Immature natural killer cell (primary cell): ENCODE measurements around the gene TRIM65. TPM values are rescaled to one million over a fixed set of nuclear protein-coding genes. Genes with fewer than 3 reads are reported as not detected.
A peak's percentile ranks its signal among the peaks of the same experiment; 100 is the strongest.
"Not testable (repeated sequence)": the region's sequence is repeated elsewhere in the genome, so short reads cannot be mapped to it uniquely, and the experiment has no call there.

Experiments
- DNase-seq, 3 donors: peaks; one replicate each; pipeline ENCODE4 v3.0.0; 2022; ENCODE audit warnings: mixed read lengths in 1 of 3
- H3K27ac Mint-ChIP-seq, 6 donors: one replicate each; pipeline ENCODE4 v1.8.0; 2020; ENCODE audit warnings: mixed read lengths in 6 of 6, mild to moderate bottlenecking in 5 of 6, inconsistent platforms in 4 of 6, moderate library complexity in 3 of 6
- H3K27me3 Mint-ChIP-seq, 3 donors: one replicate each; pipeline ENCODE4 v1.8.0; 2020 to 2021; ENCODE audit warnings: low read depth in 3 of 3, mild to moderate bottlenecking in 3 of 3, mixed read lengths in 3 of 3, moderate library complexity in 3 of 3, inconsistent platforms in 1 of 3
- H3K36me3 Mint-ChIP-seq, 3 donors: one replicate each; pipeline ENCODE4 v1.8.0; 2020; ENCODE audit warnings: mixed read lengths in 3 of 3, inconsistent platforms in 2 of 3, mild to moderate bottlenecking in 2 of 3
- H3K4me1 Mint-ChIP-seq, 2 donors: one replicate each; pipeline ENCODE4 v1.8.0; 2020; ENCODE audit warnings: inconsistent platforms in 2 of 2, mild to moderate bottlenecking in 2 of 2, mixed read lengths in 2 of 2, moderate library complexity in 1 of 2
- H3K4me3 Mint-ChIP-seq, 5 donors: one replicate each; pipeline ENCODE4 v1.8.0; 2020; ENCODE audit warnings: mild to moderate bottlenecking in 5 of 5, mixed read lengths in 5 of 5, inconsistent platforms in 3 of 5, moderate library complexity in 3 of 5
- H3K9me3 Mint-ChIP-seq, 6 donors: one replicate each; pipeline ENCODE4 v1.8.0; 2020; ENCODE audit warnings: mild to moderate bottlenecking in 6 of 6, mixed read lengths in 6 of 6, inconsistent platforms in 4 of 6, moderate library complexity in 3 of 6
- polyA plus RNA-seq, 3 donors: library from polyadenylated mRNA; unstranded; fragments of 300-500 nt; fragmentation: Illumina TruSeq; gene quantifications; one replicate each; pipeline ENCODE4 v1.2.3, GENCODE V29; 2021

TRIM65 gene
- polyA plus RNA-seq, 3 donors from 2014 or later, result 5.4 to 27.1 (median 18.7) TPM

DNA sequence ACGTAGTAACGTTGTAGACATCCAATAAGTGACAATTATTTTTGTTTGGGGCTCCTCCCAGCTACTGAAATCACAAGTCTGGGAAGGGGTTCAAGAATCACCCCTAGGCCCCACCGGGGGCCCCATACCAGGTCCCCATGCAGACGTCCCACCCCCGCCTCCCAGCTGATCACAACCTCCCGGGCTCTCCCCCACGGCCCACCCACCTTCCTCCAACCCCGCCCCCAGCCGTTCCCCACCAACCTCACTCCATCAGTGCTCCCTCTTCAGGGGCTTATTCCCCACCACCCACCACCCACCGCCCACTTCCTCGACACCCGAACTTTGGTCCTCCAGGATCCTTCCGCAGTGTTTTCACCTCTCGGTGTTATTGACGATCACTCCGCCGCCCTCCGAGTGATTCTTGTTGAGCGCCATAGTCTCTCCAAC, 41.9 kb downstream of the TRIM65 start:
- Mint-ChIP-seq H3K27ac (no peak overlapping the region), H3K4me1 (peaks cover 22 to 43% of the 10 kb centered on the region in 2 donors), H3K36me3 (no peaks in the 10 kb centered on the region), H3K9me3 (no peaks in the 10 kb centered on the region), H3K27me3 (peaks cover 0 to 4% (median 0%) of the 10 kb centered on the region in 3 donors), H3K4me3 (no peak overlapping the region)
- DNase-seq, result no peak

DNA sequence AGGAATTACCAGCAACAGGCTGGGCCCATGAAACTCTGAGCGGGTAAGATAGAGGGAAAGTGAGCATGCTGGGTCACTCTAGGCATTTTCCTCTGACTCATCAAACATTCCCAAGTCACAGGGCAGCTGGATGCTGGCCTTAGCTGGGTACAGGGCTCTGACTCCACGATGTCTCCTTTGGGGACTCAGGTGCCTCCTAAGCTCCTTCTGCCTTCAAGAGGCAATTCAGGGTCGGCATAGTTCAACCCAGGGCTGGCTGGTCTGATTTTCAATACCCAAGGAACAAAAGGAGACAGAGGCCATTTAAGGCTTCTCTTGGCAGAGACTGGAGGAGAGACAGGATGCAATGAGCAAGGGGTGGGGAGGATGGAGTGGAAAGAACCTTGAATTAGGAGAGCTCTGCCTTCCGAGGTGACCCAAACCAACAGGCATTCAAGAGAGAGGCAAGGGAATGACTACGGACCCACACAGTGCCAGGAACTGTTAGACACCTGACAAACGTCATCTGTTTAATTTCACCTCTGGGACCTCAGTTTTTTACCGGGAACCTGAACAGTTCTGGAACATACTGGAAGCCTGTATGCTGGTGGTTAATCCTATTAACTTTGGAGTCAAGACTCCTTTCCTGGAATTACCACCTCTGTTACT, 42.5 kb downstream of the TRIM65 start:
- peaks cover 0 to 4% (median 0%) of the 10 kb centered on the region in 3 donors for H3K27me3 Mint-ChIP-seq
- no peak for DNase-seq
- no peaks in the 10 kb centered on the region for H3K36me3 Mint-ChIP-seq
- H3K27ac Mint-ChIP-seq, result no peak overlapping the region
- H3K9me3 Mint-ChIP-seq, result no peaks in the 10 kb centered on the region
- no peak overlapping the region for H3K4me3 Mint-ChIP-seq
- peaks cover 22 to 41% of the 10 kb centered on the region in 2 donors for H3K4me1 Mint-ChIP-seq

DNA sequence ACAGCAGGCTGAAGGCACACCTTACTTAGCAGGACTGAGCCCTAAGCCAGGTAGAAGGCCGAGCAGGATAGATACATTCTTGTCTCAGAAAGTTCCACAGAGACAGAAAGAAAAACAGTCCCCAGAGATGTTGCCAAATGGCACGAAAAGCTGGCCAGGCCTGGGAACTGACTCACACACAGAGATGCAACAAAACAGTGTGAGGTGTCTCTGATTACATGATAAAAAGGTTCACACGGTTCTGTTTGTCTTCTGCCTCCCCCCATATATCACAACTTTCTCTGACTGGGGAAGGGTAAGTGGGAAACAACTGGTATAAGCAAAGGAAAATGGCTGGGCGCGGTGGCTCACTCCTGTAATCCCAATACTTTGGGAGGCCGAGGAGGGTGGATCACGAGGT, 43.3 kb downstream of the TRIM65 start:
- Mint-ChIP-seq H3K36me3 (peaks cover 3 to 4% (median 4%) of the 10 kb centered on the region in 3 donors), H3K4me3 (peak overlapping the region in 3 of 5 donors; percentile 21 to 67 (median 38)), H3K4me1 (peaks cover 18 to 38% of the 10 kb centered on the region in 2 donors), H3K9me3 (no peaks in the 10 kb centered on the region), H3K27ac (peak overlapping the region in 5 of 6 donors; percentile 45 to 86 (median 69)), H3K27me3 (peaks cover 0 to 4% (median 0%) of the 10 kb centered on the region in 3 donors)
- DNase-seq, result no peak

DNA sequence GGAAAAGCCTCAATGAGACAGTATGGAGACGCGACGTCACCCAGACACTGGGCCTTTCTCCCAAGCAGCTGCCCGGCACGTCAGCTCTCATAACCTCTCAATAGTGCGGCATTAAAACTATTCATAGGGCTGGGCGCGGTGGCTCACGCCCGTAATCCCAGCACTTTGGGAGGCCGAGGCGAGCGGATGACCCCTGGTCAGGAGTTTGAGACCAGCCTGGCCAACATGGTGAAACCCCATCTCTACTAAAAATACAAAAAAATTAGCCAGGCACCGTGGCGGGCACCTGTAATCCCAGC, 45.1 kb downstream of the TRIM65 start:
- H3K4me1 Mint-ChIP-seq, result peaks cover 14 to 33% of the 10 kb centered on the region in 2 donors
- H3K4me3 Mint-ChIP-seq, result peak overlapping the region in 1 of 5 donors; percentile 12
- H3K9me3 Mint-ChIP-seq, DNase-seq, H3K36me3 Mint-ChIP-seq, H3K27me3 Mint-ChIP-seq: not testable (repeated sequence)
- peak overlapping the region in 1 of 6 donors; percentile 40 for H3K27ac Mint-ChIP-seq

DNA sequence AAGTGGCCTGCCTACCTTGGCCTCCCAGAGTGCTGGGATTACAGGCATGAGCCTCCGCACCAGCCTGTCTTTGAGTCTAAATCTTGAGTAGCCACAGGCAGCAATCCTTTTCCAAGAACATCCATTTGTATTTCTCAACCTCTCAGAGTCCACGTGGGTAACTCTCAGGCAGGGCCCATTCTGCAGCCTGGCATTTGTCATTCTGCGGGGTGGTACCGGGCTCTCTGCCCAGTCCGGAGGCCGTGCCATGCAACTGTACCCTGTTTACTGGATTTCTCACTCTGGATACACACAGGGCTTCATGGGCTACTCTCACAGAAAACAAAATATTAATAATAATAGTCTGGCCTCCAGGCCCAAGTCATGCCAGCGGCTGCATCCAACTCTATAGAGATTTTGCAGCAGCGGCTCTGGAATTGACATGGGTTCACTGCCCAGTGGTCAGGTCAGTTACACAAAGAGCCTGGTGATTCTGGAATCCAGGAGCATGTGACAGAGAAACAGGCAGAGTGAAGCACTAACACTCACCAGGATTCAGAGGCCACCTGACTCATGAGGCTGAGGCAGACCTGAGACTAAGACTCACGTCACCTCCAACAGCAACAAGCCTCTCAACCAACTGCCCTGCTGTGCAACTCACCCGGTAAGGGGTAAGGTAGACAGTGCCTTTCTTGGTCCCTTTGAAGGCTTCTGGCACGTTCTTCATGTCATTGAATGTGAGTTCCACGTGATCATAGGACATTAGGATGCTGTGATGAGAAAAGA, 45.6 kb downstream of the TRIM65 start:
- no peaks in the 10 kb centered on the region for H3K9me3 Mint-ChIP-seq
- DNase-seq, result no peak
- H3K36me3 Mint-ChIP-seq, result peaks cover 6 to 11% (median 6%) of the 10 kb centered on the region in 3 donors
- H3K4me3 Mint-ChIP-seq, result peak overlapping the region in 1 of 5 donors; percentile 12
- H3K27ac Mint-ChIP-seq, result peak overlapping the region in 1 of 6 donors; percentile 40
- peaks cover 0 to 4% (median 0%) of the 10 kb centered on the region in 3 donors for H3K27me3 Mint-ChIP-seq
- peaks cover 9 to 29% of the 10 kb centered on the region in 2 donors for H3K4me1 Mint-ChIP-seq

DNA sequence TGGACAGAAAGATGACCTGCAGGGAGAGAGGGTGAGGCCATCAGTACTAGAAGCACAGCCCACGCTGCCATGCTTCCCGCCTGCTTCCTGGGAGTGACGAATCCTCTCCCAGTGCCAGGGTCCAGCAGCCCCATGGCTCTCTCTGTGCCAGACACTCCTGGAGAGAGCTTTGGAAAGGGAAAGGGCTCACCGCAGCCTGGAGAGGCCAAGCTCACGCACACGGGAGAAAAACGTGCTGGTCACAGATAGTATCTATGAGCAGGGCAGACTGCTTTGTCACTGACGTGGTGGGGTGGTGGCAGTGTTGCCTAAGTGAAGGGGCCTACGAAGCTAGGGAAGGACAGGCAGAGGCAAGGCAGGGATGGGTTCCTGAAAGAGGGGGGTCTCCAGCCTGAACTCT, 47.0 kb downstream of the TRIM65 start:
- Mint-ChIP-seq H3K4me3 (no peak overlapping the region), H3K27ac (no peak overlapping the region), H3K27me3 (peaks cover 0 to 2% (median 0%) of the 10 kb centered on the region in 3 donors), H3K36me3 (peaks cover 6 to 12% (median 6%) of the 10 kb centered on the region in 3 donors), H3K9me3 (no peaks in the 10 kb centered on the region), H3K4me1 (peaks cover 16 to 34% of the 10 kb centered on the region in 2 donors)
- DNase-seq, result no peak

DNA sequence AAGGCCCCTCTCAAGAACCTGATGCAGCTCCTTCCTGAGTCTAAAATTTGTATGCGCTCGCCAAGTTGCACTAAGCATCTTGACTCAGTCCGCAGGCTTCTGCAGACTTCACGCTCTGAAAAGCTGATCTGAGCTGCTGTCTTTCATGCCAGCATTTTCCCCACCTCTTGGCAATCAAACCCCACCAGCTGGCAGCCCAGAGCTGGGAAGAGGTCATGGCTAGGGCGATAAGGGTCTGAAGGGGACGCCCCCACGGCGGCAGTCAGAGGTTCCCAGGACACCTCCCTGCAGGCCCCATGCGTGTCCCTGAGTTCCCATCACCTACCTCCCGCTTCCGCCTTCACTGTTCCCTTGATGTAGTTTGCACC, 47.5 kb downstream of the TRIM65 start:
- Mint-ChIP-seq H3K27me3 (peaks cover 0 to 2% (median 0%) of the 10 kb centered on the region in 3 donors), H3K27ac (no peak overlapping the region), H3K4me3 (no peak overlapping the region), H3K4me1 (peaks cover 16 to 30% of the 10 kb centered on the region in 2 donors), H3K36me3 (peaks cover 6 to 12% (median 6%) of the 10 kb centered on the region in 3 donors), H3K9me3 (no peaks in the 10 kb centered on the region)
- DNase-seq, result no peak

DNA sequence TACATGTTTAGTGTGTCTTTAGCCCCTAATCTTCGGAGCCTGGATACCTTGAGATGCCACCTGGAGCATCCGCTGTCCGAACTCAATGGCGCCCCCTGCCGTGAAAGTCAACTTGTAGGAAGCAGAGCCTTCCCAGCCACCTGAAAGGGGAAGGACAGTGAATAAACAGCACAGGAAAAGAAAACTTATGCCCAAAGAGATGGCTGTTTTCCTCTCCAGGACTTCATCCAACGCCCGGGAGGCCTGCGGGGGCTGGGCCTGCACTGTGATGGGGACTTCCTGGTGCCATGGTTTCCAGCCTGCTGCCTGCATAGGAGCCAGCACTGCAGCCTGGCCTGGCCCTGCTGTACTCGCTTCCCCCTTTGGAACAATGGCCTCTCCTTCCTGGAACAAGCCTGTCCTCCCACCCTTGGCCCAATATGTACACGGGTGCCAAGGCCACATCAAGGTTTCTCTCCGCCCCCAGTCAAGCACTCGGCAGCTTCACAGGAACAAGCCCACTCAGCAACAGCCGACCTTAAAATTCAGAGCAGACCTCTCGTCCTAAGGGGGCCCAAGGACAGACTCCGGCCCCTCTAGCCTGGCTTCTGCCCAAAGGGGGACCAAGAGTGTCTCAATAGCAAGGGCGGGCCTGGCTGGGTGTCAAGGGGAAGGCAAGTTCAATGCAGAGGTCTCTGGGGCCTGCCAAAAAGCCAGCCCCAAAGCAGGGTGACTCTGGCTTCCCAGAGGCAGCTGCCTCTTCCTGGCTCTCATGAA, 48.0 kb downstream of the TRIM65 start:
- peak; percentile 56 to 67 (median 60) for DNase-seq
- peaks cover 16 to 29% of the 10 kb centered on the region in 2 donors for H3K4me1 Mint-ChIP-seq
- peaks cover 6 to 12% (median 6%) of the 10 kb centered on the region in 3 donors for H3K36me3 Mint-ChIP-seq
- H3K9me3 Mint-ChIP-seq, result no peaks in the 10 kb centered on the region
- peak overlapping the region in 5 of 6 donors; percentile 37 to 90 (median 87) for H3K27ac Mint-ChIP-seq
- H3K4me3 Mint-ChIP-seq, result peak overlapping the region in 1 of 5 donors; percentile 2
- peaks cover 0 to 2% (median 2%) of the 10 kb centered on the region in 3 donors for H3K27me3 Mint-ChIP-seq

DNA sequence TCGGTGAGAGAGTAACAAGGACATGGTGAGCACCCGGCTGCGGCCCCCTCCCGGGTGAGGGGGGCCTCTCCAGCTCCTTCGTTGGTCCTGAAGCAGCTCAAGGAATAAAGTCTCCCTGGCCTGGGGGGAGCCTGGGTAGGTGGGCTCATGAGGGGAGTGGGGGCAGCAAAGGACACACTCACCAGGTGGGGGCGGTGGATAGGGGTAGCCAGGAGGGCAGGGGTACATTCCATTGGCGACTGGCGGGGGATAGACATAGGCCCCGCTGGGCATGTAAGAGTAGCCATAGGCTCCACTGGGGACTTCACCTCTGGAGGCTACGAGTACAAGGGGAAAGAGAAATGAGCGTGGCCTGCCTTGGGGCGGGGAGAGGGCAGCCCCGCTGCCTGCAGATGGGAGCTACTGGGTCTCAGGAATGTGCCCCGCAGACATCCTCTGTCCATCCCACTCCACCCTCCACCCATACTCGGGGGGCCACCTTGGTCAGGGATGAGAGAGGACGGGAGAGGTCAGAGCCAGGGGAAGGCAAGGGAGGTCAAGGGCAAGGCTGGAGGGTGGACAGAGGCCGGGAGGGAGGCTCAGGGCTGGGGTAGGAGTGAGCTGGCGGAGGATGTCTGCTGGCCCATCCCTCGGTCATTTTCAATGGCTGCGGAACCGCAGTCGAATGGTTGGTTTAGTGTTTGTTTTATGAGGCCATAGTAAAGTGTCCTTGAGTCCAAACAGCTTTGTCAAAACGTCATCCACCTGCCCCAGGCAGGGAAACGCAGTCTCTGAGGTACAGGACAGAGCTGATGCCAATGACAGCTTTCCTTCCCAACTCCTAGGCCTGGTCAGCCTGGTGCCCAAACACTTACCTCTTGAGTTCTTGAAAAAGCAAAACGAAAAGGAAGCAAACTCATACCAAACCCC, 48.9 kb downstream of the TRIM65 start:
- Mint-ChIP-seq H3K4me1 (peaks cover 16 to 26% of the 10 kb centered on the region in 2 donors), H3K9me3 (no peaks in the 10 kb centered on the region), H3K27ac (peak overlapping the region; percentile 37 to 90 (median 80)), H3K36me3 (peaks cover 6 to 12% (median 6%) of the 10 kb centered on the region in 3 donors), H3K4me3 (peak overlapping the region in 1 of 5 donors; percentile 2), H3K27me3 (peaks cover 0 to 4% (median 2%) of the 10 kb centered on the region in 3 donors)
- no peak for DNase-seq

DNA sequence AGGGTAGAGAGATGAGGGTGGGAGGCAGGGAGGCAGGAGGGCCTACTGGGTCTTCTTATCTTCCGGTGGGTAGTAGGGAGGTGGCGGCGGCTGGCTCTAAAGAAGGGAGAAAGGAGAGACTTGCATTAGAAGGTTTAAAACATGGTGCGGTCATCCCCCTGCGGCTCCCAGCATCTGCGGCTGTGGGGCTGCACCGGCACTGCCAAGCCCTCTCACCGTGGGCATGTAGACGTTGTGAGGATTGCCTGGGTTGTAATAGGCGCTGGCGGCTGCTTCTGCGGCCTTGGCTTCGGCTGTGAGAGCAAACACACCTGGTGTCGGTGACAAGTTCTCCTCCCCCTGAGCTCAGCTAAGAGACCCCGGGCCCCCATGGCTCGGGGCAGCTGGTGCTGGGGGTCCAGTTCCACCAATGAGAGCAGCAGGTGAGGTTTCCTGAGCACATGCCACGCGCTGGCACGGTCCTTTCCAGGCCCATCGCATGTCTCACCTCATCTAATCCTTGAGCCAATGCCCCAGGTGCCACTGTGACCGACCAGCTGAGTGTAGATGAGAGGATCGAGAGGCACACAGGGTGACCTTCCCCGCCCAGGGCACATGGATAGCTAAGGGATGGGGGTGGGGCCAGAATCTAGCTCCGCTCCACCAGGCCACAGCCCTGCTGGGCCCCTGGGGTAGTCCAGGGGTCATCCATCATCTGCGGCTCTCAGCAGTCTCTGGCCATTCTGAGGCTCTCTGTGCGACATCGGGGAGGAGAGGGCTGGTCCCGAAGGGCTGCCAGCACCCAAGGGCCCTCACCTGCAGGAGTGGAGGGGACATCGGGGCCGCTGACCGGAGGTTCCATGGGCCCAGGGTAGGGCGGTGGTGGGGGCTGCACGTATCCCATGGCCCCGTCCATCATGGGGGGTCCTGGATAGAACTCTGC, 49.8 kb downstream of the TRIM65 start:
- peaks cover 16 to 27% of the 10 kb centered on the region in 2 donors for H3K4me1 Mint-ChIP-seq
- no peak for DNase-seq
- H3K9me3 Mint-ChIP-seq, result no peaks in the 10 kb centered on the region
- no peak overlapping the region for H3K4me3 Mint-ChIP-seq
- peaks cover 0 to 4% (median 2%) of the 10 kb centered on the region in 3 donors for H3K27me3 Mint-ChIP-seq
- peaks cover 6 to 12% (median 6%) of the 10 kb centered on the region in 3 donors for H3K36me3 Mint-ChIP-seq
- peak overlapping the region in 1 of 6 donors; percentile 67 for H3K27ac Mint-ChIP-seq

DNA sequence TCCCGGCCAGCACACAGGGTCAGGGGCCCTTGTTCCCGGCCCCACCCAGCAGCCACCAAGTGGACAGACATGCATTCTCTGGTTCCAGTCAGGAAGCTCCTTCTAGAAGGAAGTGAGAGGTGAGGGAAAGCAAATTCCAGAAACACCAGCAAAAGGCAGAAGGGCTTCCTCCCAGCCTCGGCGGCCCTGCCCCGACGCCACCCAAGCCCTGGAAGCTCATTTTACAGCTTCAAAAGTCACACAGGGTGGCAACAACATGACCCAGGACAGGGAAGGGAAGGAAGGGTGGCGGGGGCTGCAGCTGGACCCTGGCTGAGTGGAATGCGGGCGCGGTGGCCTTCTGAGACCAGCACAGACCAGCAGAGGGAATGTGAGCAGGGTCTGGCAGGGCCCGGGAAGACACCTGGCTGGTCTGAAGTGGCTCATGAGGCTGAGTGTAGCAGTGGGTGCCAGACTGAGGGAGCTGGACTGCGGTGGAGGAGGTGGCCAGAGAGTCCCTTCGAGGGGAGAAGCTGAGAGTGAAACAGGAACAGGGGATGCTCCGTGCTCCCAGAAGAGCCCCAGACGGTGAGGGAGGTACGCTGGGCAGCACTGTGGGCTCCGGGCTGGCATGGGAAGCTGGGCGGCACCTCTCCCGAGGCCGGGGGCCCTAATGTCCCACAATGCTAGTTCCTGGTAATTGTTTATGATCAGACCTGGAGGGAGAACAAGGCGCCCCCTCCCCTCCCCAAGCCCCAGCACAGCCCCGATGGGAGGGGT, 50.6 kb downstream of the TRIM65 start:
- DNase-seq, result no peak
- H3K27me3 Mint-ChIP-seq, result peaks cover 0 to 4% (median 2%) of the 10 kb centered on the region in 3 donors
- H3K4me3 Mint-ChIP-seq, result peak overlapping the region in 1 of 5 donors; percentile 53
- peak overlapping the region; percentile 3 to 92 (median 78) for H3K27ac Mint-ChIP-seq
- H3K36me3 Mint-ChIP-seq, result peaks cover 6 to 12% (median 6%) of the 10 kb centered on the region in 3 donors
- no peaks in the 10 kb centered on the region for H3K9me3 Mint-ChIP-seq
- peaks cover 16 to 27% of the 10 kb centered on the region in 2 donors for H3K4me1 Mint-ChIP-seq
